H1 (cell line): ENCODE results near the gene NID1. TPM values are rescaled to one million over a fixed set of nuclear protein-coding genes. Genes with fewer than 3 reads are reported as not detected.

Source experiments
- CTCF ChIA-PET: fragments of 300-600 bp; sonication (Branson Sonifier 250); formaldehyde crosslinking; loops from one replicate; lab custom pipeline; 2021; ENCODE audit not compliant: partially characterized antibody; lab: Charles Lee
- POLR2A ChIA-PET: fragments of 300-600 bp; sonication (Branson Sonifier 250); formaldehyde crosslinking; loops from one replicate; lab custom pipeline; 2021; ENCODE audit warnings: inconsistent platforms; ENCODE audit not compliant: partially characterized antibody; lab: Charles Lee
- DNase-seq, 2 experiments: peaks; one replicate each; pipeline versions ENCODE4 v3.0.0 to v3.0.0-alpha.2; 2010 to 2022; ENCODE audit warnings: low spot score in 2 of 2, low read depth in 1 of 2, mixed read lengths in 1 of 2
- FAIRE-seq: peaks from 2 replicates; lab custom pipeline; 2011; peaks lifted over from hg19 to GRCh38; lab: Jason Lieb, UNC
- H2AFZ ChIP-seq: 2 replicates; pipeline ENCODE4 v1.8.1; 2012; ENCODE audit warnings: low read length, inconsistent platforms
- H2AK5ac ChIP-seq: 2 replicates; pipeline ENCODE4 v1.6.1; 2013; ENCODE audit warnings: low read depth, low read length
- H2BK120ac ChIP-seq: replicated peaks from 2 replicates; pipeline ENCODE3; 2013; ENCODE audit warnings: low read depth, low read length, inconsistent platforms
- H2BK12ac ChIP-seq: 2 replicates; pipeline ENCODE4 v1.6.1; 2013; ENCODE audit warnings: low read depth, low read length
- H2BK15ac ChIP-seq: 2 replicates; pipeline ENCODE4 v1.6.1; 2013; ENCODE audit warnings: low read length
- H2BK20ac ChIP-seq: 2 replicates; pipeline ENCODE4 v1.6.1; 2013; ENCODE audit warnings: low read length
- H2BK5ac ChIP-seq: 2 replicates; pipeline ENCODE4 v1.6.1; 2013; ENCODE audit warnings: low read depth, low read length
- H3K14ac ChIP-seq: 2 replicates; pipeline ENCODE4 v1.6.1; 2013; ENCODE audit warnings: inconsistent platforms; ENCODE audit not compliant: insufficient read length
- H3K18ac ChIP-seq: 2 replicates; pipeline ENCODE4 v1.6.1; 2013; ENCODE audit warnings: low read length; ENCODE audit errors: extremely low read depth
- H3K23ac ChIP-seq: 2 replicates; pipeline ENCODE4 v1.6.1; 2013; ENCODE audit warnings: inconsistent platforms; ENCODE audit not compliant: insufficient read length
- H3K23me2 ChIP-seq: 2 replicates; pipeline ENCODE4 v1.6.1; 2013; ENCODE audit warnings: low read depth, low read length
- H3K27ac ChIP-seq: 2 replicates; pipeline ENCODE4 v1.6.1; 2011; ENCODE audit warnings: low read depth, low read length, inconsistent platforms
- H3K27me3 ChIP-seq, 4 experiments: replicated peaks in 1 of 4; 1 replicate in 1 of 4; 2 replicates in 3 of 4; pipeline versions ENCODE4 v1.6.1 to v1.8.1; 2011 to 2013; ENCODE audit warnings: low read length in 3 of 4, mild to moderate bottlenecking in 3 of 4, inconsistent platforms in 2 of 4, mixed read lengths in 2 of 4, moderate library complexity in 1 of 4; ENCODE audit not compliant: control insufficient read depth in 3 of 4, insufficient read depth in 3 of 4; ENCODE audit errors: extremely low read depth in 1 of 4
- H3K36me3 ChIP-seq, 4 experiments: 2 replicates each; pipeline versions ENCODE4 v1.6.1 to v1.8.1; 2011 to 2013; ENCODE audit warnings: mild to moderate bottlenecking in 4 of 4, low read length in 3 of 4, moderate library complexity in 2 of 4, control low read depth in 1 of 4, inconsistent platforms in 1 of 4; ENCODE audit not compliant: insufficient read depth in 4 of 4, control insufficient read depth in 2 of 4
- H3K4ac ChIP-seq: replicated peaks from 2 replicates; pipeline ENCODE3; 2013; ENCODE audit warnings: low read length, low read depth, mixed read lengths, inconsistent platforms; ENCODE audit not compliant: insufficient read length
- H3K4me1 ChIP-seq, 4 experiments: replicated peaks in 1 of 4; 1 replicate in 1 of 4; 2 replicates in 3 of 4; pipeline versions ENCODE4 v1.6.1 to v1.8.1; 2011 to 2013; ENCODE audit warnings: low read length in 3 of 4, inconsistent platforms in 2 of 4, mixed read lengths in 1 of 4; ENCODE audit not compliant: insufficient read depth in 4 of 4, control insufficient read depth in 3 of 4
- H3K4me2 ChIP-seq, 2 experiments: 2 replicates each; pipeline versions ENCODE4 v1.6.1 to v1.8.1; 2011 to 2013; ENCODE audit warnings: low read depth in 2 of 2, low read length in 2 of 2, control low read depth in 1 of 2, inconsistent platforms in 1 of 2, mild to moderate bottlenecking in 1 of 2; ENCODE audit not compliant: insufficient read depth in 1 of 2
- H3K4me3 ChIP-seq, 4 experiments: fragments of 200-600, 300-600 bp in 1 of 4; sonication (generic), shearing (Covaris generic), sonication (Bioruptor Twin) in 1 of 4; 2 replicates each; pipeline versions ENCODE4 v1.5.1 to v1.8.1; 2011 to 2016; ENCODE audit warnings: low read length in 4 of 4, low read depth in 3 of 4, control low read depth in 2 of 4, inconsistent platforms in 2 of 4, mild to moderate bottlenecking in 2 of 4, mixed read lengths in 1 of 4, moderate library complexity in 1 of 4; ENCODE audit not compliant: insufficient read depth in 2 of 4; ENCODE audit errors: extremely low read depth in 1 of 4
- H3K56ac ChIP-seq: replicated peaks from 2 replicates; pipeline ENCODE3; 2013; ENCODE audit warnings: low read depth, mild to moderate bottlenecking, mixed read lengths, low read length, inconsistent platforms; ENCODE audit not compliant: insufficient read length
- H3K79me1 ChIP-seq: 2 replicates; pipeline ENCODE4 v1.6.1; 2013; ENCODE audit warnings: low read depth, low read length, control low read depth
- H3K79me2 ChIP-seq, 2 experiments: 2 replicates each; pipeline versions ENCODE4 v1.6.1 to v1.8.1; 2012 to 2013; ENCODE audit warnings: low read length in 2 of 2, mild to moderate bottlenecking in 2 of 2, inconsistent platforms in 1 of 2; ENCODE audit not compliant: insufficient read depth in 2 of 2, control insufficient read depth in 1 of 2
- H3K9ac ChIP-seq, 4 experiments: replicated peaks in 1 of 4; 1 replicate in 1 of 4; 2 replicates in 3 of 4; pipeline versions ENCODE4 v1.6.1 to v1.8.1; 2011 to 2013; ENCODE audit warnings: low read depth in 3 of 4, low read length in 3 of 4, control low read depth in 2 of 4, mild to moderate bottlenecking in 2 of 4, moderate library complexity in 2 of 4, inconsistent platforms in 1 of 4; ENCODE audit errors: extremely low read depth in 1 of 4
- H3K9me3 ChIP-seq, 2 experiments: 2 replicates each; pipeline versions ENCODE4 v1.6.1 to v1.8.1; 2012 to 2013; ENCODE audit warnings: mild to moderate bottlenecking in 2 of 2, moderate library complexity in 2 of 2, control low read depth in 1 of 2, inconsistent platforms in 1 of 2, low read depth in 1 of 2, low read length in 1 of 2, mixed read lengths in 1 of 2; ENCODE audit not compliant: insufficient read depth in 2 of 2
- H4K20me1 ChIP-seq, 2 experiments: replicated peaks in 1 of 2; 2 replicates each; pipeline versions ENCODE3 to v1.8.1; 2011 to 2013; ENCODE audit warnings: inconsistent platforms in 2 of 2, low read length in 2 of 2, mild to moderate bottlenecking in 1 of 2; ENCODE audit not compliant: insufficient read depth in 2 of 2, control insufficient read depth in 1 of 2
- H4K5ac ChIP-seq: 2 replicates; pipeline ENCODE4 v1.6.1; 2013; ENCODE audit warnings: low read length, low read depth, mixed read lengths, inconsistent platforms; ENCODE audit not compliant: insufficient read length
- H4K8ac ChIP-seq: 2 replicates; pipeline ENCODE4 v1.8.0; 2013; ENCODE audit warnings: mild to moderate bottlenecking, moderate library complexity, low read length, inconsistent platforms; ENCODE audit not compliant: insufficient read depth; ENCODE audit errors: extremely low read depth
- H4K91ac ChIP-seq: replicated peaks from 2 replicates; pipeline ENCODE3; 2013; ENCODE audit warnings: low read length, mixed read lengths, inconsistent platforms; ENCODE audit not compliant: insufficient read length
- GTF2F1 ChIP-seq: IDR thresholded peaks from 2 replicates; pipeline ENCODE4 v1.6.1; 2012; ENCODE audit warnings: low read depth, low read length, improper control_type of control experiment, borderline replicate concordance
- RBBP5 ChIP-seq: IDR thresholded peaks from 2 replicates; pipeline ENCODE4 v1.7.1; 2012; ENCODE audit warnings: low read depth, mild to moderate bottlenecking, inconsistent platforms, low read length, moderate library complexity, borderline replicate concordance
- RNF2 ChIP-seq: fragments of 200-900, 300-1000 bp; sonication (generic); IDR thresholded peaks from 2 replicates; pipeline ENCODE4 v1.7.1; 2016; ENCODE audit warnings: borderline replicate concordance, low read depth, mild to moderate bottlenecking, antibody characterized with exemption, low read length; ENCODE audit not compliant: poor library complexity, severe bottlenecking; ENCODE audit errors: missing control alignments
- SUZ12 ChIP-seq: fragments of 200-600 bp; sonication (generic); IDR thresholded peaks from 2 replicates; pipeline ENCODE4 v1.6.1; 2012; ENCODE audit warnings: mild to moderate bottlenecking, inconsistent platforms, low read length, moderate library complexity, mixed read lengths
- WGBS, 2 experiments: shearing (Covaris generic) in 1 of 2; methylation state at CpG; one replicate each; pipeline versions ENCODE4 v1.1.6 to v1.1.7; 2013 to 2015; ENCODE audit warnings: low lambda C conversion rate in 2 of 2, mixed read lengths in 2 of 2, inconsistent platforms in 1 of 2, low coverage in 1 of 2, missing lambda C conversion rate in 1 of 2; ENCODE audit not compliant: insufficient replicate concordance in 2 of 2, insufficient coverage in 1 of 2, insufficient read length in 1 of 2; ENCODE audit errors: extremely low coverage in 1 of 2, missing lambda C conversion rate in 1 of 2; 5-methylcytosine and 5-hydroxymethylcytosine counted together
- polyA plus RNA-seq, 7 experiments: library from polyadenylated mRNA; depleted of rRNA in 3 of 7; stranded (reverse) in 5 of 7; unstranded in 2 of 7; fragments of >200 nt in 5 of 7; fragments of 200-250 nt in 2 of 7; gene quantifications; 1 replicate in 5 of 7; 2 replicates in 1 of 7; 4 replicates in 1 of 7; pipeline versions ENCODE4 v1.2.1 to v1.2.3, GENCODE V29; 2011 to 2013; ENCODE audit warnings: missing spikeins in 2 of 7, mixed read lengths in 2 of 7
- total RNA-seq: library from RNA; stranded (reverse); fragmentation: NEBNext Ultra II Directional; extraction: Animal tissue kit (Norgen Biotek cat#: 25700); gene quantifications from 2 replicates; pipeline ENCODE4 v1.2.1, GENCODE V29; 2021

NID1 gene
- total and polyA plus RNA-seq, 2 of the 8 experiments (the other 6 are each of a cell fraction or from before 2014, with no cell fraction given) = 20.9 to 25.4 TPM

GRCh38 chr1:236007781-236008180 is 57.1 kb downstream of the NID1 start:
- ChIA-PET CTCF (no interaction called here), POLR2A (interaction anchor here (0.6 kb wide), 1 partner anchor 1547 kb away, joined by 4 read pairs; no protein-coding TSS in a partner anchor)
- H3K9ac ChIP-seq = no peak overlapping the region
- no peak overlapping the region for H2BK12ac ChIP-seq
- H2BK5ac ChIP-seq = no peak overlapping the region
- H3K23me2 ChIP-seq = no peaks in the 10 kb centered on the region
- no peaks in the 10 kb centered on the region for H3K4me1 ChIP-seq
- H3K27ac ChIP-seq = no peak overlapping the region
- H3K4me2 ChIP-seq = no peak overlapping the region
- no peaks in the 10 kb centered on the region; a peak in 1 of 8 replicates for H3K36me3 ChIP-seq
- no peak overlapping the region for H2BK20ac ChIP-seq
- no peaks in the 10 kb centered on the region for H4K20me1 ChIP-seq
- H3K27me3 ChIP-seq = no peaks in the 10 kb centered on the region
- WGBS, 2 experiments = 95% methylated on average over 3 of the region's 3 CpGs; no CpG with 5 or more reads in 1 of the 2 experiments
- no peaks in the 10 kb centered on the region for H3K79me1 ChIP-seq
- H2BK15ac ChIP-seq = no peak overlapping the region
- no peak overlapping the region for H3K4ac ChIP-seq
- H4K91ac ChIP-seq = no peak overlapping the region
- no peaks in the 10 kb centered on the region for H3K9me3 ChIP-seq
- no peak overlapping the region for H3K4me3 ChIP-seq
- DNase-seq = no peak
- no peak overlapping the region for H2AK5ac ChIP-seq
- TF ChIP-seq RBBP5 = no peak
- no peak for TF ChIP-seq GTF2F1
- TF ChIP-seq SUZ12 = no peak
- no peak for TF ChIP-seq RNF2
- no peak overlapping the region for H4K8ac ChIP-seq
- no peak overlapping the region for H3K14ac ChIP-seq
- H4K5ac ChIP-seq = no peak overlapping the region
- no peaks in the 10 kb centered on the region for H3K79me2 ChIP-seq
- FAIRE-seq = no peak
- H3K18ac ChIP-seq = no peak overlapping the region
- no peak overlapping the region for H3K23ac ChIP-seq
- H2BK120ac ChIP-seq = no peak overlapping the region
- H3K56ac ChIP-seq = no peak overlapping the region
- no peak overlapping the region for H2AFZ ChIP-seq
